HUES48 (cell line): Measurements from ENCODE around the gene LLGL1.

Experiments
- H3K27ac ChIP-seq: one replicate; pipeline ENCODE4 v1.7.0; 2013; ENCODE audit warnings: low read depth, low read length, inconsistent platforms
- H3K27me3 ChIP-seq: 2 replicates; pipeline ENCODE4 v1.6.1; 2013; ENCODE audit warnings: mild to moderate bottlenecking, low read length; ENCODE audit not compliant: control insufficient read depth, insufficient read depth
- H3K36me3 ChIP-seq: 2 replicates; pipeline ENCODE4 v1.6.1; 2013; ENCODE audit warnings: low read length; ENCODE audit not compliant: control insufficient read depth, insufficient read depth
- H3K4me1 ChIP-seq: 2 replicates; pipeline ENCODE4 v1.6.1; 2013; ENCODE audit warnings: mild to moderate bottlenecking, low read length; ENCODE audit not compliant: control insufficient read depth, insufficient read depth
- H3K4me3 ChIP-seq: 2 replicates; pipeline ENCODE4 v1.5.1; 2013; ENCODE audit warnings: mild to moderate bottlenecking, low read depth, low read length
- H3K9ac ChIP-seq: 2 replicates; pipeline ENCODE4 v1.6.1; 2013; ENCODE audit warnings: mild to moderate bottlenecking, low read depth, low read length, moderate library complexity
- H3K9me3 ChIP-seq: 2 replicates; pipeline ENCODE4 v1.6.1; 2013; ENCODE audit warnings: low read length; ENCODE audit not compliant: control insufficient read depth, insufficient read depth

Gene LLGL1

GRCh38 chr17:18260332-18261145, 35.1 kb downstream of the LLGL1 start, which contains the start of gene MIEF2:
TSS of gene MIEF2 (plus strand) at chr17:18260662. CDS start at chr17:18262721, 2,059 bp downstream.
- Histone ChIP-seq H3K9me3 (no peaks in the 10 kb centered on the region), H3K27me3 (no peaks in the 10 kb centered on the region), H3K4me1 (peaks cover 11% of the 10 kb centered on the region; the same call in 1 of the 2 replicates), H3K4me3 (peak within 1 kb of the TSS; percentile 86), H3K27ac (peak within 1 kb of the TSS; percentile 98), H3K36me3 (peaks cover 39% of the 10 kb centered on the region), H3K9ac (peak within 1 kb of the TSS; percentile 72)

DNA sequence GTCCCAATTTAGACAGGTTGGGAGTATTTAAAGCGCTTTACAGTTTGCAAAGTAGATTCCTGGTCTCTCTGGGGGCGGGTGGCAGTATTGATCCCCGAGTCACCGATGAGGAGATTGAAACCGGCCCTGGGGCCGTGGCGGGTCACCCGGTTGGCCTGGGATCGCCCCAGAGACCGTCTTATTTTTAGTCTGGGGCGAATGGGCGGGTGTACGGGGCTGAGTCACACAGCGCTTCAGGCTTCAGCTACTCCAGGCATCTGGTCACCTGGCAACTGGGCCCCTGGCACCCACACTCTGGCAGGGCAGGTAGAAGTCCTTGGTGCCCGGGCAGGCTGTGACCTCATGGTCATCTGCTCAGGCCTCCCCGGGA, 35.7 kb downstream of the LLGL1 start:
- H3K27me3 ChIP-seq = no peaks in the 10 kb centered on the region
- H3K36me3 ChIP-seq = peaks cover 33% of the 10 kb centered on the region
- peak overlapping the region; percentile 98 for H3K27ac ChIP-seq
- H3K4me3 ChIP-seq = peak overlapping the region; percentile 86
- H3K9ac ChIP-seq = peak overlapping the region; percentile 72
- no peaks in the 10 kb centered on the region for H3K9me3 ChIP-seq
- H3K4me1 ChIP-seq = peaks cover 11% of the 10 kb centered on the region; the same call in 1 of the 2 replicates

GRCh38 chr17:18261659-18262058, 36.2 kb downstream of the LLGL1 start:
- Histone ChIP-seq H3K27ac (peak overlapping the region; percentile 98), H3K9me3 (no peaks in the 10 kb centered on the region), H3K9ac (no peak overlapping the region; the same call in 1 of the 2 replicates), H3K4me3 (peak overlapping the region; percentile 86), H3K36me3 (peaks cover 28% of the 10 kb centered on the region), H3K27me3 (no peaks in the 10 kb centered on the region), H3K4me1 (peaks cover 11% of the 10 kb centered on the region; the same call in 1 of the 2 replicates)

GRCh38 chr17:18262111-18262510, 36.7 kb downstream of the LLGL1 start:
- H3K27me3 ChIP-seq = no peaks in the 10 kb centered on the region
- no peak overlapping the region for H3K9ac ChIP-seq
- H3K27ac ChIP-seq = no peak overlapping the region

GRCh38 chr17:18262641-18263040, 37.2 kb downstream of the LLGL1 start:
- H3K9me3 ChIP-seq = no peaks in the 10 kb centered on the region
- H3K4me3 ChIP-seq = no peak overlapping the region
- 0 out of 2 replicates have a peak, but pooled peaks cover 4% of the 10 kb centered on the region for H3K4me1 ChIP-seq
- no peak overlapping the region for H3K9ac ChIP-seq
- peaks cover 26% of the 10 kb centered on the region for H3K36me3 ChIP-seq
- H3K27me3 ChIP-seq = no peaks in the 10 kb centered on the region
- no peak overlapping the region for H3K27ac ChIP-seq

More at GRCh38 chr17:18262111-18262510, 36.7 kb downstream of the LLGL1 start:
- peaks cover 7% of the 10 kb centered on the region; the same call in 1 of the 2 replicates for H3K4me1 ChIP-seq
- peaks cover 26% of the 10 kb centered on the region for H3K36me3 ChIP-seq
- no peaks in the 10 kb centered on the region for H3K9me3 ChIP-seq
- H3K4me3 ChIP-seq = no peak overlapping the region

- H3K36me3 ChIP-seq = peaks cover 26% of the 10 kb centered on the region
- no peak overlapping the region for H3K4me3 ChIP-seq
- no peak overlapping the region for H3K27ac ChIP-seq
- no peaks in the 10 kb centered on the region for H3K9me3 ChIP-seq
- no peaks in the 10 kb centered on the region for H3K27me3 ChIP-seq
- H3K4me1 ChIP-seq = 0 out of 2 replicates have a peak, but pooled peaks cover 8% of the 10 kb centered on the region
- no peak overlapping the region for H3K9ac ChIP-seq
These were observed 38.6 kb downstream of the LLGL1 start for GRCh38 chr17:18263885-18264682.

DNA sequence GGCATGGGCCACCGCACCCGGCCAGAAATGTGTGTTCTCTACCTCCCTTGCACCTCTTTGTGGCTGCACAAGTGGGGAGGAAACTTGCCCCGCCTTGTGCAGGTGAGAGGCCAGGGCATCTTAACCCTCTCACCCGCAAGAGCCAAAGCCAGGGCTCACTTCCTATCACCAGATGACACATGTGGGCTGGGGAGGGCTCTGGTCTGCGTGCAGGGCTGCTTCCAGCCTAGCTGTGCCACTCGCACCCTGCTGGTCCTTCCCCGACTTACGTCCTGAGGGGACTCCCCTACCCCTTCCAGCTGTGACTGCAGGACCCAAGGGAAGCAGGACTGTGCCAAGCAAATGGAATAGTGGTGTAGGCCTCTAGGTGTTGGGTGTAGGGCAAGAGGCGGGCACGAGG, 41.9 kb downstream of the LLGL1 start:
- Histone ChIP-seq H3K4me1 (0 out of 2 replicates have a peak, but pooled peaks cover 4% of the 10 kb centered on the region), H3K9ac (no peak overlapping the region), H3K27me3 (no peaks in the 10 kb centered on the region), H3K36me3 (peaks cover 35% of the 10 kb centered on the region), H3K9me3 (no peaks in the 10 kb centered on the region), H3K4me3 (no peak overlapping the region), H3K27ac (no peak overlapping the region)

DNA sequence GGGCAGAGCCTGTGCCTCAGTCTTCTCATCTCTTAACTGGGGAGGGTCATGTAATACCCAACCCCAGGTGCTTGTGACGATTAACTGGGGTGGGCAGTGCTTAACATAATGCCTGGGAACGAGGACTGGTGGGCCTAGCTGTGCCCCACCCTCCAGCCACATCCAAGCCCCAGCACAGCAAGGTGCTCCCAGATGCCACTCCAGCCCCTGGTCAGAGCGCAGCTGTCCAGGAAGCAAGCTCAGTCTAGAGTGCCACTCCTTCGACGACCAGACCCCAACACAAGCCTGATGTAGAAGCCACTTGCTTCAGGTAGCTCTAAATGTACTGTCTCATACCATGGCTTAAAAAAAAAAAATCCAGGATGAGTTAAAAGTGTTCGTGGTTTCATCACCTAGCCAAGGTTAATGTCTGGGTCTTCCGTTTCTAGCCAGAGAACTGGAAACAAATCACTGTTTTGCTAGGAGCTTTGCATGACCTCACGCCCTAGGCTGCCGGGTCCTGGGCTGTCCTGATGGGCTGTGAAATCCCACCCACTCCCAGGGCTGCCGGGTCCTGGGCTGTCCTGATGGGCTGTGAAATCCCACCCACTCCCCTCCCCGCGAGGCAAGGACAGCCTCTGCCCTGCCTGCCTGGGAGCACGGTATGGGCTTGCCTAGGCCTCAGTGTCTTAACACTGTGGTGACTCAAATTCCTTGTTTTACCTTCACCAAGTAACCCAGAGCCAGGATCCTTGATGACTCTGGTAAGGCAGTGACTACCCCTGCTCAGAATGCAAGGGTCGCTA, 42.7 kb downstream of the LLGL1 start:
- H3K9me3 ChIP-seq = no peaks in the 10 kb centered on the region
- peak overlapping the region; percentile 55 for H3K27ac ChIP-seq

DNA sequence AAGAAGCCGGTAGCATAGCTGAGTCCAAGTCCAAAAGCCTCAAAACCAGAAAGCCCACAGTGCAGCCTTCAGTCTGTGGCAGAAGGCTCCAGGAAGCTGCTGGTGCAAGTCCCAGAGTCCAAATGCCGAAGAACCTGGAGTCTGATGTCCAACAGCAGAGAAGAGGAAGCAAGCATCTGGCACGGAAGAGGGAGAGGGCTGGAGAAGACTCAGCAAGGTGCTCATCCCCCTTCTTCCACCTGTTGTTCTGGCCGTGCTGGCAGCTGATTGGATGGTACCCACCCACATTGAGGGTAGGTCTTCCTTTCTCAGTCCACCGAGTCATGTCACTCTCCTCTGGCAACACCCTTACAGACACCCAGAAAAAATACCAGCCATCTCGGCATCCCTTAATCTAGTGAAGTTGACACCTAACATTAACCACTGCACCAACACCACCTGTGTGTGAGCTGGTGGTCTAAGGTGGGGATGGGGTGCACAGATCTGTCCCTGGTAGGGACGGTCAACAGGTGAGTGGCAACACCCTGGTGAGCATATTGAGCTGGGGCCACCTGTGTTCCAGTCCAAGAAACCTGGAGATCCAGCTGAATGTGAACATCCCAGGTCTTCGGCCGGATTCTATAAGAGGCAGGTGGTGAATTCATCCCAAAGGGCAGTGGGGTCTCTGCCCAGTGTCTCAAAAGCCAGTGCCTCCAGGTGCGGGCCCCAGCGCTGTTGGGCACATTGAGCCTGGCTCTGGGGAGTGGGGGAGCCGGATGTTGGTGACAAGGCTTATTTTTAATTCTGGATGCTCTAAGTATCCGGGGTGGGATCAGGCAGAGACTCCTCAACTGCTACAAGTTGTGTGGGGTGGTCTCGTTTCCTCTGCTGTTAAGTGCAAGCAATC, 44.9 kb downstream of the LLGL1 start:
- no peak overlapping the region for H3K9ac ChIP-seq
- no peaks in the 10 kb centered on the region for H3K9me3 ChIP-seq
- H3K4me1 ChIP-seq = 0 out of 2 replicates have a peak, but pooled peaks cover 4% of the 10 kb centered on the region
- H3K27ac ChIP-seq = no peak overlapping the region
- H3K36me3 ChIP-seq = peaks cover 36% of the 10 kb centered on the region
- no peaks in the 10 kb centered on the region for H3K27me3 ChIP-seq
- H3K4me3 ChIP-seq = no peak overlapping the region

More for the DNA sequence above, 42.7 kb downstream of the LLGL1 start:
- Histone ChIP-seq H3K4me1 (0 out of 2 replicates have a peak, but pooled peaks cover 4% of the 10 kb centered on the region), H3K36me3 (peaks cover 37% of the 10 kb centered on the region), H3K4me3 (no peak overlapping the region), H3K9ac (0 out of 2 replicates have a peak overlapping the region, but pooled peaks have one; percentile 13), H3K27me3 (no peaks in the 10 kb centered on the region)
